SK-N-SH (cell line): ENCODE measurements around the gene NXNL2. TPM values are rescaled to one million over a fixed set of nuclear protein-coding genes. Genes with fewer than 3 reads are reported as not detected.

ENCODE experiments used
- CTCF ChIA-PET: fragments of 300-600, 350-600 bp; formaldehyde crosslinking; extraction: SDS; loops from one replicate; lab custom pipeline; 2021; lab: Yijun Ruan, JAX
- POLR2A ChIA-PET: fragments of 350-600 bp; sonication (Branson Sonifier 250); formaldehyde crosslinking; extraction: SDS; loops from one replicate; lab custom pipeline; 2020; ENCODE audit warnings: antibody characterized with exemption, inconsistent platforms; lab: Yijun Ruan, JAX
- DNase-seq: peaks from one replicate; pipeline ENCODE4 v3.0.0; 2012
- H2AFZ ChIP-seq: fragments of 200-600 bp; sonication (generic); 2 replicates; pipeline ENCODE4 v1.8.1; 2016; ENCODE audit warnings: antibody characterized with exemption, mild to moderate bottlenecking, low read depth
- H3F3A ChIP-seq: fragments of 200-600 bp; sonication (generic); replicated peaks from 2 replicates; pipeline ENCODE3; 2016; ENCODE audit warnings: antibody characterized with exemption, mild to moderate bottlenecking; ENCODE audit not compliant: insufficient read depth
- H3K27ac ChIP-seq, 2 experiments: fragments of 200-500 bp in 1 of 2; fragments of 200-600 bp in 1 of 2; sonication (Bioruptor generic) in 1 of 2; sonication (generic), shearing (Covaris generic) in 1 of 2; 2 replicates each; pipeline versions ENCODE4 v1.5.1 to v1.6.1; 2014 to 2016; ENCODE audit warnings: low read depth in 2 of 2, inconsistent platforms in 1 of 2, low read length in 1 of 2, mild to moderate bottlenecking in 1 of 2, mixed read lengths in 1 of 2
- H3K27me3 ChIP-seq: fragments of 200-600 bp; sonication (generic), shearing (Covaris generic); 2 replicates; pipeline ENCODE4 v1.6.1; 2016; ENCODE audit warnings: mixed run types; ENCODE audit not compliant: insufficient read depth
- H3K36me3 ChIP-seq, 2 experiments: fragments of 200-500 bp in 1 of 2; fragments of 200-600 bp in 1 of 2; sonication (Bioruptor generic) in 1 of 2; sonication (generic) in 1 of 2; replicated peaks in 1 of 2; 2 replicates each; pipeline versions ENCODE3 to v1.5.1; 2014 to 2016; ENCODE audit warnings: low read length in 1 of 2, mild to moderate bottlenecking in 1 of 2; ENCODE audit not compliant: insufficient read depth in 2 of 2, control insufficient read depth in 1 of 2
- H3K4me1 ChIP-seq, 2 experiments: fragments of 200-500 bp in 1 of 2; fragments of 200-600 bp in 1 of 2; sonication (Bioruptor generic) in 1 of 2; sonication (generic), shearing (Covaris generic) in 1 of 2; 2 replicates each; pipeline versions ENCODE4 v1.5.1 to v1.6.1; 2014 to 2016; ENCODE audit warnings: low read depth in 1 of 2, low read length in 1 of 2, mixed run types in 1 of 2; ENCODE audit not compliant: insufficient read depth in 2 of 2, control insufficient read depth in 1 of 2
- H3K4me2 ChIP-seq: fragments of 200-600 bp; sonication (generic), shearing (Covaris generic); 2 replicates; pipeline ENCODE4 v1.6.1; 2017; ENCODE audit warnings: mixed run types
- H3K4me3 ChIP-seq, 2 experiments: fragments of 200-500 bp in 1 of 2; fragments of 200-600 bp in 1 of 2; sonication (Bioruptor generic) in 1 of 2; sonication (generic), shearing (Covaris generic) in 1 of 2; 2 replicates each; pipeline versions ENCODE4 v1.5.1 to v1.8.1; 2014 to 2016; ENCODE audit warnings: low read depth in 2 of 2, inconsistent platforms in 1 of 2, low read length in 1 of 2, mild to moderate bottlenecking in 1 of 2, mixed read lengths in 1 of 2, moderate library complexity in 1 of 2
- H3K79me2 ChIP-seq: fragments of 200-600 bp; sonication (generic); 2 replicates; pipeline ENCODE4 v1.8.1; 2017; ENCODE audit warnings: mild to moderate bottlenecking; ENCODE audit not compliant: insufficient read depth
- H3K9ac ChIP-seq: fragments of 200-600 bp; sonication (generic); 2 replicates; pipeline ENCODE4 v1.6.1; 2017; ENCODE audit warnings: mixed run types
- H3K9me2 ChIP-seq: fragments of 200-600 bp; sonication (generic); 2 replicates; pipeline ENCODE4 v1.6.1; 2017; ENCODE audit warnings: mixed run types
- H3K9me3 ChIP-seq: fragments of 200-600 bp; sonication (generic); 2 replicates; pipeline ENCODE4 v1.6.1; 2017; ENCODE audit warnings: mixed run types, mild to moderate bottlenecking, moderate library complexity
- H4K20me1 ChIP-seq: fragments of 200-600 bp; sonication (generic); 2 replicates; pipeline ENCODE4 v1.6.1; 2017; ENCODE audit warnings: mild to moderate bottlenecking, mixed run types; ENCODE audit not compliant: insufficient read depth
- EP300 ChIP-seq, 2 experiments: IDR thresholded peaks; 2 replicates each; pipeline versions ENCODE4 v1.4.0 to v1.6.1; 2012; ENCODE audit warnings: borderline replicate concordance in 1 of 2, low read depth in 1 of 2, low read length in 1 of 2
- FOXJ3 ChIP-seq: sonication (generic); formaldehyde crosslinking; IDR thresholded peaks from 2 replicates; pipeline ENCODE4 v1.5.1; 2020; ENCODE audit warnings: mild to moderate bottlenecking, missing genetic modification reagents
- FOXM1 ChIP-seq: IDR thresholded peaks from 2 replicates; pipeline ENCODE4 v1.4.0; 2012; ENCODE audit warnings: low read depth, mild to moderate bottlenecking
- GABPA ChIP-seq: IDR thresholded peaks from 2 replicates; pipeline ENCODE4 v1.4.0; 2012; ENCODE audit warnings: low read depth, mild to moderate bottlenecking
- MEF2A ChIP-seq: IDR thresholded peaks from 2 replicates; pipeline ENCODE4 v1.4.0; 2012; ENCODE audit warnings: low read depth, borderline replicate concordance
- MXI1 ChIP-seq: IDR thresholded peaks from 2 replicates; pipeline ENCODE4 v1.6.1; 2012; ENCODE audit warnings: mild to moderate bottlenecking, low read depth, low read length, improper control_type of control experiment
- NFIC ChIP-seq: IDR thresholded peaks from 2 replicates; pipeline ENCODE4 v1.4.0; 2012; ENCODE audit warnings: borderline replicate concordance
- NRF1 ChIP-seq: IDR thresholded peaks from 2 replicates; pipeline ENCODE4 v1.6.1; 2012; ENCODE audit warnings: low read depth, mild to moderate bottlenecking, low read length
- PBX3 ChIP-seq: IDR thresholded peaks from 2 replicates; pipeline ENCODE4; 2012
- RCOR1 ChIP-seq: fragments of 150-350 bp; IDR thresholded peaks from 2 replicates; pipeline ENCODE4 v1.6.1; 2017; ENCODE audit warnings: antibody characterized with exemption, low read length
- REST ChIP-seq: IDR thresholded peaks from 2 replicates; pipeline ENCODE4 v1.6.1; 2012; ENCODE audit warnings: mild to moderate bottlenecking, low read depth, low read length, moderate library complexity
- SMC3 ChIP-seq: IDR thresholded peaks from 2 replicates; pipeline ENCODE4 v1.6.1; 2012; ENCODE audit warnings: low read depth, low read length, improper control_type of control experiment
- TAF1 ChIP-seq: IDR thresholded peaks from 2 replicates; pipeline ENCODE4 v1.6.1; 2012; ENCODE audit warnings: low read depth, mild to moderate bottlenecking, low read length, moderate library complexity, borderline replicate concordance
- TCF12 ChIP-seq: IDR thresholded peaks from 2 replicates; pipeline ENCODE4 v1.4.0; 2012
- USF1 ChIP-seq: IDR thresholded peaks from 2 replicates; pipeline ENCODE4 v1.4.0; 2012; ENCODE audit warnings: low read depth, borderline replicate concordance
- USF2 ChIP-seq: fragments of 150-350 bp; IDR thresholded peaks from 2 replicates; pipeline ENCODE4 v1.6.1; 2017; ENCODE audit warnings: antibody characterized with exemption, low read length, low read depth, borderline replicate concordance
- ZBTB33 ChIP-seq: IDR thresholded peaks from 2 replicates; pipeline ENCODE4 v1.4.0; 2012; ENCODE audit warnings: low read depth, borderline replicate concordance
- WGBS: methylation state at CpG from one replicate; pipeline ENCODE4 v1.1.6; 2017; ENCODE audit warnings: low lambda C conversion rate; 5-methylcytosine and 5-hydroxymethylcytosine counted together
- polyA plus RNA-seq, 3 experiments: library from polyadenylated mRNA; depleted of rRNA; stranded (reverse); fragments of >200 nt; gene quantifications; 2 replicates each; pipeline ENCODE4 v1.2.3, GENCODE V29; 2012

The NXNL2 gene
- polyA plus RNA-seq, 1 of the 3 experiments (the other 2 are of a cell fraction), result 3.1 TPM

- Histone ChIP-seq H3K36me3 (no peaks in the 10 kb centered on the region), H3K9me3 (no peaks in the 10 kb centered on the region), H4K20me1 (no peaks in the 10 kb centered on the region), H2AFZ (no peak overlapping the region), H3K9me2 (no peaks in the 10 kb centered on the region), H3K4me1 (no peaks in the 10 kb centered on the region; a peak in 1 of 4 replicates), H3K4me2 (no peak overlapping the region), H3K4me3 (no peak overlapping the region), H3K79me2 (no peaks in the 10 kb centered on the region), H3K27ac (no peak overlapping the region), H3K27me3 (no peaks in the 10 kb centered on the region), H3F3A (no peaks in the 10 kb centered on the region), H3K9ac (no peak overlapping the region)
- CTCF ChIA-PET, result no interaction called here
- no peak for TF ChIP-seq TCF12
- TF ChIP-seq EP300 (IDR thresholded peaks at IDR 0.05; ENCODE audit: borderline replicate concordance in 1 of 2, low read depth in 1 of 2, low read length in 1 of 2), result no peak
- TF ChIP-seq NFIC, result no peak
- TF ChIP-seq MXI1, result no peak
- no peak for TF ChIP-seq NRF1
- no peak for TF ChIP-seq SMC3
- no peak for TF ChIP-seq TAF1
- whole genome bisulfite sequencing, result 91% methylated on average over 5 of the region's 5 CpGs
- POLR2A ChIA-PET, result no interaction called here
- DNase-seq, result no peak
Measured at GRCh38 chr9:88501086-88501485, 33.9 kb upstream of the NXNL2 start.

- no peak overlapping the region for H3K4me2 ChIP-seq
- no peaks in the 10 kb centered on the region for H3K79me2 ChIP-seq
- H3K9me3 ChIP-seq, result no peaks in the 10 kb centered on the region
- no peaks in the 10 kb centered on the region for H3K36me3 ChIP-seq
- ChIA-PET CTCF (no interaction called here), POLR2A (no interaction called here)
- H3K9ac ChIP-seq, result no peak overlapping the region
- WGBS, result 89% methylated on average over 12 of the region's 12 CpGs
- H3K27ac ChIP-seq, result no peak overlapping the region
- no peaks in the 10 kb centered on the region for H3F3A ChIP-seq
- H2AFZ ChIP-seq, result no peak overlapping the region
- H3K4me1 ChIP-seq, result no peaks in the 10 kb centered on the region; a peak in 1 of 4 replicates
- no peak overlapping the region for H3K4me3 ChIP-seq
- no peaks in the 10 kb centered on the region for H4K20me1 ChIP-seq
- no peaks in the 10 kb centered on the region for H3K27me3 ChIP-seq
- DNase-seq, result no peak
- no peaks in the 10 kb centered on the region for H3K9me2 ChIP-seq
- TF ChIP-seq FOXJ3, result no peak
- no peak for TF ChIP-seq RCOR1
- TF ChIP-seq USF2, result no peak
- no peak for TF ChIP-seq USF1
- TF ChIP-seq REST, result no peak
- TF ChIP-seq EP300 (IDR thresholded peaks at IDR 0.05; ENCODE audit: borderline replicate concordance in 1 of 2, low read depth in 1 of 2, low read length in 1 of 2), result no peak
- no peak for TF ChIP-seq SMC3
- TF ChIP-seq MXI1, result no peak
- no peak for TF ChIP-seq TAF1
- no peak for TF ChIP-seq GABPA
- TF ChIP-seq NFIC, result no peak
- TF ChIP-seq MEF2A, result no peak
- no peak for TF ChIP-seq ZBTB33
- TF ChIP-seq PBX3, result no peak
- TF ChIP-seq FOXM1, result no peak
Measured at GRCh38 chr9:88502552-88503034, 32.4 kb upstream of the NXNL2 start.
